Gastrocnemius medialis (tissue), 4 donors: ENCODE results near the gene TBX2. TPM values are rescaled to one million over a fixed set of nuclear protein-coding genes. Genes with fewer than 3 reads are reported as not detected.

Experiments used
- ATAC-seq, 2 donors: fragments of 150-250 bp; one replicate each; pipeline ENCODE4 v1.9.1; 2016
- DNase-seq, 2 donors: peaks; one replicate each; pipeline ENCODE4 v3.0.0-alpha.2; 2019
- H3K27ac ChIP-seq, 4 donors: fragments of 200-600 bp; sonication (generic); 1 replicate in 1 of 4; 2 replicates in 3 of 4; pipeline ENCODE4 v1.5.1; 2016 to 2018; ENCODE audit warnings: mild to moderate bottlenecking in 2 of 4, moderate library complexity in 1 of 4
- H3K27me3 ChIP-seq, 3 donors: fragments of 200-600 bp; sonication (generic) in 2 of 3; 1 replicate in 1 of 3; 2 replicates in 2 of 3; pipeline versions ENCODE4 v1.5.1 to v1.6.0; 2016 to 2019; ENCODE audit warnings: mild to moderate bottlenecking in 1 of 3, moderate library complexity in 1 of 3
- H3K36me3 ChIP-seq, 2 donors: fragments of 200-600 bp; sonication (generic) in 1 of 2; one replicate each; pipeline ENCODE4 v1.5.1; 2017 to 2018
- H3K4me1 ChIP-seq, 2 donors: fragments of 200-600 bp; sonication (generic) in 1 of 2; one replicate each; pipeline ENCODE4 v1.5.1; 2016 to 2017; ENCODE audit warnings: mild to moderate bottlenecking in 2 of 2
- H3K4me3 ChIP-seq, 4 donors: fragments of 200-600 bp; sonication (generic) in 3 of 4; 1 replicate in 1 of 4; 2 replicates in 3 of 4; pipeline ENCODE4 v1.5.1; 2016 to 2019; ENCODE audit warnings: mild to moderate bottlenecking in 2 of 4
- H3K9me3 ChIP-seq, 3 donors: fragments of 200-600 bp; sonication (generic) in 2 of 3; 1 replicate in 1 of 3; 2 replicates in 2 of 3; pipeline ENCODE4 v1.5.1; 2016 to 2019
- POLR2A ChIP-seq, 2 donors: fragments of 450-650 bp; IDR thresholded peaks; one replicate each; pipeline ENCODE4 v1.6.1; 2017; ENCODE audit warnings: antibody characterized with exemption in 2 of 2, mild to moderate bottlenecking in 2 of 2, moderate library complexity in 2 of 2
- in situ Hi-C, 4 donors: fragments of 200-750 bp; cut with MboI; loops; one replicate each; pipeline versions ENCODE4 v1.15.0 to v1.8.0; 2017; ENCODE audit warnings: low sequenced_read_pairs in 4 of 4
- intact Hi-C: fragments of 100-400 bp; cut with DNase I; formaldehyde crosslinking; loops from one replicate; pipeline ENCODE4 v1.15.1; 2023; ENCODE audit warnings: low total_unique reads
- total RNA-seq, 4 donors: library from RNA; depleted of rRNA; stranded (reverse); fragments of >200 nt; gene quantifications; one replicate each; pipeline versions ENCODE4 v1.1.0 to v1.2.3, GENCODE V29; 2016
- TF ChIP-seq, protein P1 (sequence below), 5 experiments: fragments of 450-650 bp in 3 of 5; fragments of 200-600 bp in 2 of 5; sonication (generic) in 2 of 5; IDR thresholded peaks in 4 of 5; conservative IDR thresholded peaks in 1 of 5; 1 replicate in 4 of 5; 2 replicates in 1 of 5; pipeline ENCODE4 v1.5.1; 2016 to 2019; ENCODE audit warnings: antibody characterized with exemption in 5 of 5, mild to moderate bottlenecking in 3 of 5, moderate library complexity in 3 of 5

Gene TBX2
- total RNA-seq, 4 donors from 2014 or later, result 4.2 to 10.4 (median 6.4) TPM

DNA sequence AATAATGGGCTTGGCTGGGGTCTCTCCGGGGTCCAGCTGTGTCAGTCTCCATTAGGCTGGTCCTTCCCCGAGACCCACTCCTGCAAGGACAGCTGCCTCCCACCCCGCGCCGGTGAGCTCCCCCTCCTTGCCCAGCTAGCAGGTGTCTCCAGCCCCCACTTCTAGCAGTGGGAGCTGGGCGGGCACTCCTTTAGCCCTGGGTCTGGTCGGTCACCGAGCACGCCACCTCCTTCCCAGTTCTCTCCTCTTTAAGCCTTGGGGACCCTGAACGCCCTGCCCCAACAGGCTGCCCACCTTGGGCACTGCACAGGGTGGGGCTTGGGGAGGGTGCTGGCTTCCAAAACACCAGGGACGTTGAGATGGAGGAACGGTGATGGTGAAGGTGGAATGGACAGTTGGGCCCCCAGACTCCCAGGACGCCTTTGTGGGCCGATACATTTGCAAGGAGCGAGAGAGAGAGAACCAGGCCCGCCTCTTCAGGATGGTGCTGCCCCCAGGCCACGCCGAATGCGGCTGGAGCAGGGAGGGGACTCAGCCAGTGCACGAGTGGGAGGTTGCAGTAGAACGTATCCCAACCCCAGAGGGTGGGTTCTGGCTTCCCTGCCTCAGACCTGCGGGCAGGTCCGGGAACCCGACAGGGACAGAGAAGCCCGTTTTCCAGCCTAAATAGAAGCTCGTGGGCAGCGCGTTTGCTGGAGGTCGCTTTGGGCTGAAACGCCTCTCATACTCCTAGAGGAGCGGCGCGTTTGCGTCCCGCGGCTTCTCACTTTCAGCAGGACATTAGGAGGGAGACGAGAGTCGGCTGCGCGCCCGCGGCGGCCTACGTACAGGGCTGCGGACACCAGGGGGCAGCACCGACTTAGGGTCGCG, 10.7 kb downstream of the TBX2 start:
- intact Hi-C loops (loop anchor here (10.0 kb wide), 1 partner anchor 454 kb away; the partner anchor contains the start of gene BRIP1), in situ Hi-C loops (no loop called here)
- H3K27me3 ChIP-seq, result peaks cover 17 to 30% (median 29%) of the 10 kb centered on the region in 3 donors
- peak overlapping the region; percentile 54 to 76 (median 67) for H3K27ac ChIP-seq
- ATAC-seq (peak in 1 of 2 donors; percentile 31), DNase-seq (peak in 1 of 2 donors; percentile 64)
- peaks cover 0 to 27% of the 10 kb centered on the region in 2 donors for H3K4me1 ChIP-seq
- H3K4me3 ChIP-seq, result peak overlapping the region; percentile 67 to 74 (median 70)
- H3K36me3 ChIP-seq, result no peaks in the 10 kb centered on the region
- no peak for TF ChIP-seq POLR2A (IDR thresholded peaks at IDR 0.05)
- TF ChIP-seq, protein P1, sequence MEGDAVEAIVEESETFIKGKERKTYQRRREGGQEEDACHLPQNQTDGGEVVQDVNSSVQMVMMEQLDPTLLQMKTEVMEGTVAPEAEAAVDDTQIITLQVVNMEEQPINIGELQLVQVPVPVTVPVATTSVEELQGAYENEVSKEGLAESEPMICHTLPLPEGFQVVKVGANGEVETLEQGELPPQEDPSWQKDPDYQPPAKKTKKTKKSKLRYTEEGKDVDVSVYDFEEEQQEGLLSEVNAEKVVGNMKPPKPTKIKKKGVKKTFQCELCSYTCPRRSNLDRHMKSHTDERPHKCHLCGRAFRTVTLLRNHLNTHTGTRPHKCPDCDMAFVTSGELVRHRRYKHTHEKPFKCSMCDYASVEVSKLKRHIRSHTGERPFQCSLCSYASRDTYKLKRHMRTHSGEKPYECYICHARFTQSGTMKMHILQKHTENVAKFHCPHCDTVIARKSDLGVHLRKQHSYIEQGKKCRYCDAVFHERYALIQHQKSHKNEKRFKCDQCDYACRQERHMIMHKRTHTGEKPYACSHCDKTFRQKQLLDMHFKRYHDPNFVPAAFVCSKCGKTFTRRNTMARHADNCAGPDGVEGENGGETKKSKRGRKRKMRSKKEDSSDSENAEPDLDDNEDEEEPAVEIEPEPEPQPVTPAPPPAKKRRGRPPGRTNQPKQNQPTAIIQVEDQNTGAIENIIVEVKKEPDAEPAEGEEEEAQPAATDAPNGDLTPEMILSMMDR (IDR thresholded peaks at IDR 0.05 in 4 of 5, conservative IDR thresholded peaks at IDR 0.05 in 1 of 5), result peak in 4 of 5 experiments; percentile 24 to 57 (median 40)
- H3K9me3 ChIP-seq, result no peaks in the 10 kb centered on the region

DNA sequence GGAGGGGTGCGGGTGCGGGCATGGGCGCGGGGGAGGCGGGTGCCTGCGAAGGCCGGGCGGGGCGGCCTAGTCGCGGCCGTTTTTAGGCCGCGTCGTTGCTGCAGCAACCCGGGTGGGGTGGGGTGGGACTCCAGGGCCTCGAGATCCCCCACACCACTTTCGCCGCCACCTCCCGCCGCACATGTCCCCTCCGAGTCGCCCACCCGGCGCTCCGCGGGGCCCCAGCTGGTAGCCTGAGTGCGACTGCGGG, 11.3 kb downstream of the TBX2 start:
- peak overlapping the region; percentile 54 to 76 (median 67) for H3K27ac ChIP-seq
- H3K27me3 ChIP-seq, result peaks cover 13 to 28% (median 25%) of the 10 kb centered on the region in 3 donors
- ATAC-seq (no peak), DNase-seq (no peak)
- H3K9me3 ChIP-seq, result no peaks in the 10 kb centered on the region
- peaks cover 0 to 27% of the 10 kb centered on the region in 2 donors for H3K4me1 ChIP-seq
- H3K36me3 ChIP-seq, result no peaks in the 10 kb centered on the region
- intact Hi-C loops (loop anchor here (10.0 kb wide), 1 partner anchor 454 kb away; the partner anchor contains the start of gene BRIP1), in situ Hi-C loops (no loop called here)
- peak overlapping the region; percentile 67 to 74 (median 70) for H3K4me3 ChIP-seq
- TF ChIP-seq, protein P1 (IDR thresholded peaks at IDR 0.05 in 4 of 5, conservative IDR thresholded peaks at IDR 0.05 in 1 of 5), result no peak
- no peak for TF ChIP-seq POLR2A (IDR thresholded peaks at IDR 0.05)

DNA sequence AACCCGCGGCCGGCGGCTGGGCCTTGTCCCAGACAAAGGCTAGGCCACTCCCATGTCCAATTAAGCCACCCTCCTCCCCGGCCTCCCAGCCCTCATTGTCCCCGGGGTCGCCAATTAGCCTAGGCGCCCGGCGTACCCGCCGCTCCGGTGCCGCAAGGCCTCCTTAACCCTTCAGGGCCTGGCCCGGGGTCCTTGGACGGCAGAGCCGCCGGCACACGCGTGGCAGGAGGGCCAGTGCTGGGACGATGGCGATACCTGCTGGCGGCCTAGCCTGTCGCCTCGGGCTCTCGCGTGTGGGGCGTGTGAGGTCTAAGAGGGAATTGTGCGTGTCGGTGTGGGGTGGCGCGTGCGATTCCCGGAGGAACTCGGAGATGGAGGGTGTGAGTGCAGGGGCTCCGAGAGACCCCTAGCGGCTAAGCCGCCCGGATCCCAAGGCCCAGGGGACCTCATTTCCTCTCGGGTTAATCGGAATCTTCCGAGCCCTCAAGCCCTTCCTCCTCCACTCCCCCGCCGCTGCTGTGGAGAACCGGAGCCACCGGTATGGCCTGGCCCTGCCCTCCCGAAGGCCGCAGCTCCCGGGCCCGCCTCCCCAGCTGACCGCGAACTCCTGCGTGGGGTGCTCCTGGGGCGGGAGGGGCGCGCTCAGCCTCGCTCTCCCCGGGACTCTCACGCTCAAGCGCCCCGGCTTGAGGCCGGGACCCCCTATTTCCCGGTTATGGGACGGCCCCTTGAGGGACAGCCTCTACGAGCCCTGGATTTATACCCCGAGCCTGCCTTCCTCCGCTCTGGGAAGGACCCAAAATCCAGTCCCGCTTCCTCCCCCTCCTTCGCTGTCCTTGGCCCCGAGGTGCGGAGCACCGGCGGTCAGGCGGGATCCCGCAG, 11.9 kb downstream of the TBX2 start:
- intact Hi-C loops (loop anchor here (1.0 to 10.0 kb wide), 4 partner anchors 139 to 655 kb away; partner anchors contain the start of gene BRIP1), in situ Hi-C loops (no loop called here)
- Histone ChIP-seq H3K36me3 (no peaks in the 10 kb centered on the region), H3K27ac (peak overlapping the region; percentile 54 to 76 (median 67)), H3K4me1 (peaks cover 0 to 27% of the 10 kb centered on the region in 2 donors), H3K9me3 (no peaks in the 10 kb centered on the region), H3K27me3 (peaks cover 13 to 28% (median 21%) of the 10 kb centered on the region in 3 donors), H3K4me3 (peak overlapping the region; percentile 67 to 74 (median 70))
- ATAC-seq, result peak; percentile 27 to 31
- DNase-seq, result peak in 1 of 2 donors; percentile 32
- TF ChIP-seq POLR2A (IDR thresholded peaks at IDR 0.05), result no peak
- TF ChIP-seq, protein P1 (IDR thresholded peaks at IDR 0.05 in 4 of 5, conservative IDR thresholded peaks at IDR 0.05 in 1 of 5), result no peak

DNA sequence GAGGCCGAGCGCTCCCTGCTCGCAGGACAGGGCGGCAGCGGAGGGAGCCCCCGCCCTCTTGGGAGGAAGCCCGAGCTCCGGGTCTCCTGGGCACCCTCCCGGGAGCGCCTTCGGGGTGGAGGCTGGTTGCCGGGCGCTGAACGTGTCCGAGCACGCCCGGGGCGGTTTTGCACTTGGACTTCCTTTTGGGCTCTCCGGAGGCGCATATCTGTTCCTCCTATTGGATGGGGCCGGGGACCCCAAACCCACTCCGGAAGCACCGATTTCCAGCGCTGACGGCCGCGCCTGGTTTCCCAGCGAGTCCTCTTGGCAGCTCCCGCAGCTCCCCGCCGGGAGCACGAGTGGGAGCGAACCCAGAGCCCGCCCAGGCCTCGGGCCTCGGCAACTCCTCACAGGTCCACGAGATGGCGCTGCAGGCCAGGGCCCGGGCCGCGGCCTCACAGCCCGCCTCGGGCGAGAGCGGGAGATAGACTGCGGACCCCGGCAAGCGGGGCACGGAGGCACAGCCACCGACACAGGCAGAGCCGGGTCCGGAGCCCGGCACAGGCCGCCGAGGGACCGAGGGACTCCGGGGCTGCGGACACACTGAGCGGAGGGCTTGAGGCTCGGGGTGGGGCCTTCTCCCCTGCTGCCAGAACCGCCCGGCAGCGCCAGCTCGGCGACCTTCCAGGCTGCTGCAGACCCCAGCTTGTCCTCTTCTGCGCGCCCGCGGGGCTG, 12.7 kb downstream of the TBX2 start:
- ATAC-seq (peak; percentile 73 to 78), DNase-seq (peak in 1 of 2 donors; percentile 69)
- Histone ChIP-seq H3K4me1 (peaks cover 0 to 25% of the 10 kb centered on the region in 2 donors), H3K27ac (peak overlapping the region; percentile 54 to 76 (median 67)), H3K27me3 (peaks cover 13 to 28% (median 21%) of the 10 kb centered on the region in 3 donors), H3K9me3 (no peaks in the 10 kb centered on the region), H3K36me3 (no peaks in the 10 kb centered on the region), H3K4me3 (peak overlapping the region; percentile 67 to 74 (median 70))
- in situ Hi-C loops, result no loop called here
- intact Hi-C loops, result loop anchor here (1.0 to 10.0 kb wide), 4 partner anchors 138 to 654 kb away; partner anchors contain the start of gene BRIP1
- TF ChIP-seq, protein P1 (IDR thresholded peaks at IDR 0.05 in 4 of 5, conservative IDR thresholded peaks at IDR 0.05 in 1 of 5), result peak; percentile 93 to 99 (median 98)
- TF ChIP-seq POLR2A (IDR thresholded peaks at IDR 0.05), result no peak
